Testis (tissue), 3 donors: ENCODE results near the gene ROBO1. TPM values are rescaled to one million over a fixed set of nuclear protein-coding genes. Genes with fewer than 3 reads are reported as not detected.
"Not testable (repeated sequence)": the region's sequence is repeated elsewhere in the genome, so short reads cannot be mapped to it uniquely, and the experiment has no call there.

ENCODE experiments used
- DNase-seq: peaks from one replicate; pipeline ENCODE4 v3.0.0-alpha.2; 2019
- H3K27ac ChIP-seq, 2 donors: fragments of 200-600 bp; sonication (generic); one replicate each; pipeline ENCODE4 v1.5.1; 2019
- H3K27me3 ChIP-seq: fragments of 200-600 bp; sonication (generic); one replicate; pipeline ENCODE4 v1.5.1; 2019
- H3K36me3 ChIP-seq: fragments of 200-600 bp; sonication (generic); one replicate; pipeline ENCODE4 v1.5.1; 2017; ENCODE audit warnings: low read depth; ENCODE audit errors: missing control alignments
- H3K4me1 ChIP-seq: fragments of 200-600 bp; sonication (generic); one replicate; pipeline ENCODE4 v1.5.1; 2019
- H3K4me3 ChIP-seq, 2 donors: fragments of 200-600 bp; sonication (generic); one replicate each; pipeline ENCODE4 v1.5.1; 2017 to 2019
- H3K9me3 ChIP-seq: fragments of 200-600 bp; sonication (generic); one replicate; pipeline ENCODE4 v1.5.1; 2017
- CTCF ChIP-seq, 3 experiments: fragments of 450-650 bp in 2 of 3; fragments of 200-600 bp in 1 of 3; sonication (generic) in 1 of 3; IDR thresholded peaks; one replicate each; pipeline ENCODE4 v1.5.1; 2016 to 2019; ENCODE audit warnings: antibody characterized with exemption in 3 of 3, mild to moderate bottlenecking in 2 of 3, moderate library complexity in 1 of 3
- POLR2A ChIP-seq: fragments of 450-650 bp; IDR thresholded peaks from one replicate; pipeline ENCODE4 v1.6.1; 2017; ENCODE audit warnings: antibody characterized with exemption, mild to moderate bottlenecking, moderate library complexity
- WGBS, 2 donors: methylation state at CpG; one replicate each; pipeline ENCODE4 v1.1.5; 2018; 5-methylcytosine and 5-hydroxymethylcytosine counted together
- intact Hi-C: fragments of 100-400 bp; cut with DNase I; formaldehyde crosslinking; loops from one replicate; pipeline ENCODE4 v1.15.1; 2023; ENCODE audit warnings: low total_unique reads
- polyA plus RNA-seq: library from polyadenylated mRNA; stranded (reverse); fragments of 350-450 nt; fragmentation: Illumina TruSeq; extraction: RNeasy Lipid Tissue Mini Kit (QIAGEN cat#74804); gene quantifications from one replicate; pipeline ENCODE4 v1.2.3, GENCODE V29; 2014; ENCODE audit warnings: low read depth, low replicate concordance; ENCODE audit not compliant: insufficient read depth
- total RNA-seq, 2 donors: library from RNA; depleted of rRNA; stranded (reverse); fragments of >200 nt; gene quantifications; one replicate each; pipeline ENCODE4 v1.2.3, GENCODE V29; 2016

The ROBO1 gene
- total and polyA plus RNA-seq, 3 donors from 2014 or later, result 39.4 to 45.1 (median 42.6) TPM

GRCh38 chr3:79183496-79183895 is 584.3 kb downstream of the ROBO1 start:
- no peak for DNase-seq
- TF ChIP-seq POLR2A (no peak), CTCF (IDR thresholded peaks at IDR 0.05) (no peak)
- H3K9me3 ChIP-seq, result no peaks in the 10 kb centered on the region
- WGBS, 2 donors, result 72 to 76% methylated on average over 1 of the region's 1 CpG
- intact Hi-C loops, result no loop called here
- H3K27me3 ChIP-seq, result no peaks in the 10 kb centered on the region
- no peak overlapping the region for H3K4me3 ChIP-seq
- no peaks in the 10 kb centered on the region for H3K4me1 ChIP-seq
- no peak overlapping the region for H3K27ac ChIP-seq
- no peaks in the 10 kb centered on the region for H3K36me3 ChIP-seq

- no peak for TF ChIP-seq CTCF (IDR thresholded peaks at IDR 0.05)
- TF ChIP-seq POLR2A, result no peak
These were observed 589.2 kb downstream of the ROBO1 start for GRCh38 chr3:79178471-79179180.

DNA sequence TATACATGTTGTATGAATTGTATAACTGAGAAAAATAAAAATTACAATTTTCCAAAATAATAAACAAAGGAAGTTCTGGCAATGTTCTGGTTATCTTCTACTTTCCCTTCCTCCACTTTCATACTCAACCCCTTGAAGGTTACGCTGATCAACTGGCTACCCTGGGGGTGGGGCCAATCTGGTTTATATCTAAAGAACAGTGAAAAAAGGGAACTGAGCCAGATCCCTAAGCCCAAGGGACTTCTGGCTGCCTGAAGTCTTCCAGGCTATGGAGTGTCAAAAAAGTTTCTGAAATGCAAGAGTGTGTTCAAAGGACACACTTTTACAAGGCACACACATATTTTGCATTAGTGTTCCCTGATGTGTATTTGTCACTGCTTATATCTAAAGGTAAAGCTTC is 591.9 kb downstream of the ROBO1 start:
- H3K4me1 ChIP-seq, result no peaks in the 10 kb centered on the region
- H3K27me3 ChIP-seq, result no peaks in the 10 kb centered on the region
- intact Hi-C loops, result no loop called here
- no peak for DNase-seq
- H3K36me3 ChIP-seq, result no peaks in the 10 kb centered on the region
- H3K4me3 ChIP-seq, result no peak overlapping the region
- H3K9me3 ChIP-seq, result no peaks in the 10 kb centered on the region
- H3K27ac ChIP-seq, result no peak overlapping the region
- 63 to 83% methylated on average over 1 of the region's 1 CpG for WGBS, 2 donors
- TF ChIP-seq POLR2A, result no peak
- no peak for TF ChIP-seq CTCF (IDR thresholded peaks at IDR 0.05)

More at GRCh38 chr3:79178471-79179180, 589.2 kb downstream of the ROBO1 start:
- intact Hi-C loops, result no loop called here
- no peaks in the 10 kb centered on the region for H3K4me1 ChIP-seq
- H3K36me3 ChIP-seq, result no peaks in the 10 kb centered on the region
- WGBS, 2 donors, result 72 to 73% methylated on average over 5 of the region's 5 CpGs
- no peaks in the 10 kb centered on the region for H3K9me3 ChIP-seq
- H3K4me3 ChIP-seq, result no peak overlapping the region
- H3K27me3 ChIP-seq, result no peaks in the 10 kb centered on the region
- no peak overlapping the region for H3K27ac ChIP-seq
- DNase-seq, result no peak

GRCh38 chr3:79173259-79173658 is 594.5 kb downstream of the ROBO1 start:
- intact Hi-C loops, H3K9me3 ChIP-seq, H3K36me3 ChIP-seq, H3K27me3 ChIP-seq, DNase-seq, H3K27ac ChIP-seq, H3K4me1 ChIP-seq: not testable (repeated sequence)
- peak overlapping the region in 1 of 2 donors; percentile 25 for H3K4me3 ChIP-seq
- 58 to 80% methylated on average over 14 to 20 of the region's 21 CpGs for WGBS, 2 donors

DNA sequence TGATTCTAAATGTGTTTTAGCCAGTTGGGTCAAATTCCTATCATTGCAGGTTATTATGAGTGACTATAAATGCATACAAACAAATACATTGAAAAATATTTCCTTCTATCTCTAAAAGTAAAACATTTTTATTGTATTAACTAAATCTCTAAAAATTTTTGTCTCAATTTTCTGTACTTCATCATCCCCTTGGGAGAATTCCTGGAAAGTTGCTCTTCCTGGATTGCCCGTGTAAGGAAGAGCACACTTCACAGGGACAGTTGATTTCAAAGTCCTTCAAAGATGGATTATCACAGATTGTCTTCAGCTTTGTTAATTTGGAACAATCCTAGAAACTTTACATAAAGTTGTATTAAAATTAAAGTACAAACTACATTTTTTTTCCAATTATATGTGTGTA is 595.6 kb downstream of the ROBO1 start:
- H3K4me1 ChIP-seq, result no peaks in the 10 kb centered on the region
- DNase-seq, result no peak
- no peaks in the 10 kb centered on the region for H3K9me3 ChIP-seq
- H3K27ac ChIP-seq, result no peak overlapping the region
- 40 to 65% methylated on average over 1 of the region's 1 CpG for WGBS, 2 donors
- no peaks in the 10 kb centered on the region for H3K36me3 ChIP-seq
- no peak overlapping the region for H3K4me3 ChIP-seq
- intact Hi-C loops, result no loop called here
- TF ChIP-seq CTCF (IDR thresholded peaks at IDR 0.05), result no peak
- TF ChIP-seq POLR2A, result no peak
- H3K27me3 ChIP-seq, result no peaks in the 10 kb centered on the region
